PC-3 (cell line): ENCODE results near the gene IL25. TPM values are rescaled to one million over a fixed set of nuclear protein-coding genes. Genes with fewer than 3 reads are reported as not detected.
"Not testable (repeated sequence)": the region's sequence is repeated elsewhere in the genome, so short reads cannot be mapped to it uniquely, and the experiment has no call there.

ENCODE experiments used
- ATAC-seq: fragments of 200-7000 bp; cut with Tn5 transposase; 2 replicates; pipeline ENCODE4 v1.9.1; 2020; ENCODE audit warnings: mild to moderate bottlenecking, moderate library complexity
- BruUV-seq: library from RNA; stranded (reverse); fragments of 400-500 nt; replicated peaks from 2 replicates; lab custom pipeline; 2021; lab: Mats Ljungman, UMichigan
- CTCF ChIA-PET: fragments of 300-600 bp; sonication (Branson Sonifier 250); formaldehyde crosslinking; loops from one replicate; lab custom pipeline; 2022; ENCODE audit warnings: antibody characterized with exemption; lab: Charles Lee
- POLR2A ChIA-PET: fragments of 300-600 bp; sonication (Branson Sonifier 250); formaldehyde crosslinking; loops from one replicate; lab custom pipeline; 2022; ENCODE audit warnings: antibody characterized with exemption; ENCODE audit not compliant: unreplicated experiment; lab: Charles Lee
- DNase-seq: peaks from one replicate; pipeline ENCODE4 v3.0.0-alpha.2; 2015
- H2AFZ ChIP-seq: fragments of 300-600 bp; sonication (generic); 2 replicates; pipeline ENCODE4 v1.6.0; 2016; ENCODE audit warnings: antibody characterized with exemption, low read length
- H3F3A ChIP-seq: fragments of 300-600 bp; sonication (generic); one replicate; pipeline ENCODE4 v1.6.0; 2017; ENCODE audit warnings: antibody characterized with exemption, low read length, control low read depth, mild to moderate bottlenecking; ENCODE audit not compliant: unreplicated experiment
- H3K27ac ChIP-seq: fragments of 300-600 bp; sonication (generic); 2 replicates; pipeline ENCODE4 v1.5.1; 2016; ENCODE audit warnings: mild to moderate bottlenecking, low read length
- H3K27me3 ChIP-seq: fragments of 300-600 bp; sonication (generic); 2 replicates; pipeline ENCODE4 v1.6.1; 2016; ENCODE audit warnings: low read length, mixed read lengths
- H3K36me3 ChIP-seq: fragments of 300-600 bp; sonication (generic); 2 replicates; pipeline ENCODE4 v1.6.1; 2016; ENCODE audit warnings: low read depth, mixed run types, low read length, mixed read lengths
- H3K4me1 ChIP-seq: fragments of 300-600 bp; sonication (generic); 2 replicates; pipeline ENCODE4 v1.5.1; 2016; ENCODE audit warnings: low read length; ENCODE audit not compliant: insufficient read depth
- H3K4me2 ChIP-seq: fragments of 300-600 bp; sonication (generic); 2 replicates; pipeline ENCODE4 v1.6.0; 2016; ENCODE audit warnings: low read length
- H3K4me3 ChIP-seq: fragments of 300-600 bp; sonication (generic); 2 replicates; pipeline ENCODE4 v1.5.1; 2016; ENCODE audit warnings: mild to moderate bottlenecking, low read length, mixed read lengths
- H3K79me2 ChIP-seq: fragments of 300-600 bp; sonication (generic); 2 replicates; pipeline ENCODE4 v1.6.1; 2017; ENCODE audit warnings: low read length, mixed read lengths
- H3K9ac ChIP-seq: fragments of 300-600 bp; sonication (generic); 2 replicates; pipeline ENCODE4 v1.6.0; 2016; ENCODE audit warnings: mild to moderate bottlenecking, low read length
- H3K9me2 ChIP-seq: fragments of 300-600 bp; sonication (generic); replicated peaks from 2 replicates; pipeline ENCODE4 v1.6.1; 2016; ENCODE audit warnings: mixed run types, low read length, mixed read lengths
- H3K9me3 ChIP-seq: fragments of 300-600 bp; sonication (generic); 2 replicates; pipeline ENCODE4 v1.6.1; 2016; ENCODE audit warnings: low read length, mixed read lengths
- H4K20me1 ChIP-seq: fragments of 300-600 bp; sonication (generic); 2 replicates; pipeline ENCODE4 v1.6.1; 2016; ENCODE audit warnings: low read length, mixed read lengths
- CTCF ChIP-seq: fragments of 300-600 bp; sonication (generic); conservative IDR thresholded peaks from 2 replicates; pipeline ENCODE4 v1.5.1; 2017; ENCODE audit warnings: antibody characterized with exemption, low read depth, mild to moderate bottlenecking, low read length
- EZH2 ChIP-seq: fragments of 300-600 bp; sonication (generic); IDR thresholded peaks from one replicate; pipeline ENCODE4 v1.6.1; 2017; ENCODE audit warnings: antibody characterized with exemption, mild to moderate bottlenecking, low read length; ENCODE audit not compliant: unreplicated experiment
- EZH2phosphoT487 ChIP-seq: fragments of 300-600 bp; sonication (generic); IDR thresholded peaks from 2 replicates; pipeline ENCODE4 v1.6.1; 2018; ENCODE audit warnings: mild to moderate bottlenecking, antibody characterized with exemption, low read length, borderline replicate concordance
- intact Hi-C: fragments of 100-400 bp; cut with micrococcal nuclease; formaldehyde crosslinking; loops from 2 replicates; pipeline ENCODE4 v1.9.0; 2023
- total RNA-seq: library from RNA; depleted of rRNA; stranded (reverse); fragments of >200 nt; gene quantifications from 2 replicates; pipeline ENCODE4 v1.2.3, GENCODE V29; 2014

Gene IL25
- total RNA-seq, 1 experiment from 2014 or later = not detected

GRCh38 chr14:23389396-23389795 is 16.8 kb downstream of the IL25 start:
- DNase-seq (no peak), ATAC-seq (no peak)
- Histone ChIP-seq H3K4me2 (no peak overlapping the region), H3K79me2 (no peaks in the 10 kb centered on the region), H3K27ac (no peak overlapping the region), H3K36me3 (no peaks in the 10 kb centered on the region), H3K9me3 (no peaks in the 10 kb centered on the region), H3K9ac (no peak overlapping the region), H2AFZ (no peak overlapping the region), H4K20me1 (no peaks in the 10 kb centered on the region), H3K4me1 (no peaks in the 10 kb centered on the region), H3K4me3 (no peak overlapping the region), H3K9me2 (no peaks in the 10 kb centered on the region), H3F3A (no peaks in the 10 kb centered on the region), H3K27me3 (peaks cover 72% of the 10 kb centered on the region)
- intact Hi-C loops = no loop called here
- TF ChIP-seq EZH2 = no peak
- no peak for TF ChIP-seq CTCF
- no peak for TF ChIP-seq EZH2phosphoT487
- POLR2A ChIA-PET = no interaction called here
- CTCF ChIA-PET = no interaction called here
- no TSS peak for BruUV-seq

- ATAC-seq, H3K9me2 ChIP-seq, H2AFZ ChIP-seq, H3K4me3 ChIP-seq, H3F3A ChIP-seq, POLR2A ChIA-PET, H3K4me2 ChIP-seq, H3K4me1 ChIP-seq, intact Hi-C loops, H3K9ac ChIP-seq, H3K9me3 ChIP-seq, CTCF ChIA-PET, BruUV-seq, H3K27ac ChIP-seq, H4K20me1 ChIP-seq, DNase-seq, H3K36me3 ChIP-seq, H3K79me2 ChIP-seq: not testable (repeated sequence)
- H3K27me3 ChIP-seq = peaks cover 70% of the 10 kb centered on the region
Measured at GRCh38 chr14:23389871-23390270, 17.3 kb downstream of the IL25 start.

- DNase-seq (no peak), ATAC-seq (no peak)
- H3K9ac ChIP-seq = no peak overlapping the region
- H4K20me1 ChIP-seq = no peaks in the 10 kb centered on the region
- H3K27ac ChIP-seq = no peak overlapping the region
- no peaks in the 10 kb centered on the region for H3F3A ChIP-seq
- H2AFZ ChIP-seq = no peak overlapping the region
- intact Hi-C loops = no loop called here
- no peak for TF ChIP-seq CTCF
- no peak for TF ChIP-seq EZH2phosphoT487
- no peak for TF ChIP-seq EZH2
- H3K4me2 ChIP-seq = no peak overlapping the region
- BruUV-seq = no TSS peak
- H3K9me2 ChIP-seq = no peaks in the 10 kb centered on the region
- peaks cover 71% of the 10 kb centered on the region for H3K27me3 ChIP-seq
- no peaks in the 10 kb centered on the region for H3K4me1 ChIP-seq
- no peaks in the 10 kb centered on the region for H3K9me3 ChIP-seq
- H3K36me3 ChIP-seq = no peaks in the 10 kb centered on the region
- ChIA-PET CTCF (no interaction called here), POLR2A (no interaction called here)
- no peaks in the 10 kb centered on the region for H3K79me2 ChIP-seq
- H3K4me3 ChIP-seq = no peak overlapping the region
Measured at GRCh38 chr14:23392613-23393012, 20.0 kb downstream of the IL25 start.
